ENCODE measurements around the gene APBA2. TPM values are rescaled to one million over a fixed set of nuclear protein-coding genes. Genes with fewer than 3 reads are reported as not detected.

The APBA2 gene
- total and polyA plus RNA-seq, 7 donors, result 0.46 to 10.7 (median 1.5) TPM

GRCh38 chr15:29078541-29078940 is 192.8 kb downstream of the APBA2 start:
- Histone ChIP-seq H3K27me3 (no peaks in the 10 kb centered on the region), H3K27ac (no peak overlapping the region), H3K4me3 (no peak overlapping the region), H3K36me3 (no peaks in the 10 kb centered on the region), H3K9me3 (no peaks in the 10 kb centered on the region), H3K4me1 (no peaks in the 10 kb centered on the region)
- intact Hi-C loops (cut with DNase I), result no loop called here
- WGBS, 2 donors, result 86 to 94% methylated on average over 10 of the region's 10 CpGs
- no peak for DNase-seq
- TF ChIP-seq, protein P1, sequence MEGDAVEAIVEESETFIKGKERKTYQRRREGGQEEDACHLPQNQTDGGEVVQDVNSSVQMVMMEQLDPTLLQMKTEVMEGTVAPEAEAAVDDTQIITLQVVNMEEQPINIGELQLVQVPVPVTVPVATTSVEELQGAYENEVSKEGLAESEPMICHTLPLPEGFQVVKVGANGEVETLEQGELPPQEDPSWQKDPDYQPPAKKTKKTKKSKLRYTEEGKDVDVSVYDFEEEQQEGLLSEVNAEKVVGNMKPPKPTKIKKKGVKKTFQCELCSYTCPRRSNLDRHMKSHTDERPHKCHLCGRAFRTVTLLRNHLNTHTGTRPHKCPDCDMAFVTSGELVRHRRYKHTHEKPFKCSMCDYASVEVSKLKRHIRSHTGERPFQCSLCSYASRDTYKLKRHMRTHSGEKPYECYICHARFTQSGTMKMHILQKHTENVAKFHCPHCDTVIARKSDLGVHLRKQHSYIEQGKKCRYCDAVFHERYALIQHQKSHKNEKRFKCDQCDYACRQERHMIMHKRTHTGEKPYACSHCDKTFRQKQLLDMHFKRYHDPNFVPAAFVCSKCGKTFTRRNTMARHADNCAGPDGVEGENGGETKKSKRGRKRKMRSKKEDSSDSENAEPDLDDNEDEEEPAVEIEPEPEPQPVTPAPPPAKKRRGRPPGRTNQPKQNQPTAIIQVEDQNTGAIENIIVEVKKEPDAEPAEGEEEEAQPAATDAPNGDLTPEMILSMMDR (IDR thresholded peaks at IDR 0.05), result no peak
- TF ChIP-seq EP300 (IDR thresholded peaks at IDR 0.05) (no peak), POLR2AphosphoS5 (IDR thresholded peaks at IDR 0.05) (no peak), POLR2A (IDR thresholded peaks at IDR 0.05) (no peak)

DNA sequence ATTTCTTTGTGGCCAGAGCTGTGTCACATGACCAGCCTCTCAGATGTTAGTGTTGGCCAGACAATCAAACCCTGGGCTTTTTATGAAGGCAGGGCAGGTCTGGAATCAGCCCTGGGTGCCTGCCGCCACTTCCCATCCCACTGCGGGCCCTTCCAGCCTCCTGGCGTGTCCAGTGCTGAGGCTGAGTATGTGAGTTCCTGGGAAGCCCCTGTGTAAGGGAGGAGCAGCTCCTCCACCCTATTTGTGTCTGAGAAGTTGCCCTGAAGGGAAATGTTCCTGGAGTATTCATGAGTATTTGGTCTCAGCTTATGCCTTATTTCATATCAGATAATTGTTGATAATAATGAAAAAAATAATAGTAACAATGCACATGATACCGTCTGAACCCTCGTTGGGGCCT is 193.7 kb downstream of the APBA2 start:
- no peak for DNase-seq
- no peaks in the 10 kb centered on the region for H3K36me3 ChIP-seq
- intact Hi-C loops (cut with DNase I), result no loop called here
- WGBS, 2 donors, result 86 to 92% methylated on average over 5 of the region's 5 CpGs
- H3K4me1 ChIP-seq, result no peaks in the 10 kb centered on the region
- peaks cover 0 to under 1% (median 0%) of the 10 kb centered on the region in 4 donors for H3K9me3 ChIP-seq
- TF ChIP-seq POLR2A (IDR thresholded peaks at IDR 0.05) (no peak), EP300 (IDR thresholded peaks at IDR 0.05) (no peak)
- no peak overlapping the region for H3K27ac ChIP-seq
- no peaks in the 10 kb centered on the region for H3K27me3 ChIP-seq
- no peak overlapping the region for H3K4me3 ChIP-seq

DNA sequence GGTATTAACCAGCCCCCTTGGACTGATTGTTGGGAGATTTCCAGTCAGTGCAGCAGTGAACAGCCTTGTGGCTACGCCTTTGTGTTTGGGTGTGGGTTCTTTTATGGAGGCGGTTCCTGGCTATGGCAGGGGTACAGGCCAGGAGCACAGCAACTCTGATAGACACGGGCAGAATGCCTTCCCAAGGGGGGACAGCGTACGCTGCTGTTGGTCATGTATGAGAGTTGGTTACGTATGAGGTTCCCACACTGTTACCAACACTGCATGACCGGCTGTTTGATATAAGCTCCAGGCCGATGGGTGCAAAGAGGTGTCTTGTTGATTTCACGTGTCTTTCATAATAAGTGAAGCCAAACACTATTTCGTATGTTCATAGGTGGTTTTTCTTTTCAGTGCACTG is 196.0 kb downstream of the APBA2 start:
- Histone ChIP-seq H3K4me1 (no peaks in the 10 kb centered on the region), H3K9me3 (peaks cover 0 to 1% (median 0%) of the 10 kb centered on the region in 4 donors), H3K27ac (no peak overlapping the region), H3K27me3 (no peaks in the 10 kb centered on the region), H3K36me3 (no peaks in the 10 kb centered on the region), H3K4me3 (no peak overlapping the region)
- 86 to 92% methylated on average over 10 of the region's 10 CpGs for WGBS, 2 donors
- TF ChIP-seq POLR2A (IDR thresholded peaks at IDR 0.05), result no peak
- DNase-seq, result no peak
- intact Hi-C loops (cut with DNase I), result no loop called here

GRCh38 chr15:29083161-29083560 is 197.4 kb downstream of the APBA2 start:
- no peak overlapping the region for H3K27ac ChIP-seq
- H3K4me3 ChIP-seq, result no peak overlapping the region
- WGBS, 2 donors, result 61 to 81% methylated on average over 4 of the region's 4 CpGs
- H3K36me3 ChIP-seq, result no peaks in the 10 kb centered on the region
- no peaks in the 10 kb centered on the region for H3K4me1 ChIP-seq
- DNase-seq, result no peak
- intact Hi-C loops (cut with DNase I), result no loop called here
- H3K27me3 ChIP-seq, result no peaks in the 10 kb centered on the region
- TF ChIP-seq EP300 (IDR thresholded peaks at IDR 0.05), result no peak
- TF ChIP-seq, protein P1 (IDR thresholded peaks at IDR 0.05), result no peak
- TF ChIP-seq POLR2A (IDR thresholded peaks at IDR 0.05), result no peak
- TF ChIP-seq POLR2AphosphoS5 (IDR thresholded peaks at IDR 0.05), result no peak
- peaks cover 0 to 1% (median 0%) of the 10 kb centered on the region in 4 donors for H3K9me3 ChIP-seq

DNA sequence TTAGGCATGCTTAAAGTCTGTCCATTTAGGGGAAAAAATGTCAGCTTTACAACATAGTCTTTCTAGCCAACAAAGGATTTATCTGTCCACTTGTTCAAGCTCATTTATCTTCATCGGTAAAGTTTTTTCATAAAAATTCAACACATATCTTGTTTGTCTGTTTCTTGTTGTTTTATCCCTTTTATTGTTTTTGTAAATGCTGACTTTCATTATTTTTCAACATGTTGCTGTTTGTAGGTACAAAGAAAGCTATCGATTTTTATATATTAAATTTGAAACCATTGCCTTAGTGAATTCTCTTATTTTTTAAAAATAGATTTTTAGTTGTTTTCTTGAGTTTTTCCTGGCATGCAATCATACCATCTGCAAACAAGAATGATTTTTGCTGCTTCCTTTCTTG is 198.1 kb downstream of the APBA2 start:
- H3K27ac ChIP-seq, result no peak overlapping the region
- H3K36me3 ChIP-seq, result no peaks in the 10 kb centered on the region
- H3K27me3 ChIP-seq, result no peaks in the 10 kb centered on the region
- H3K9me3 ChIP-seq, result peaks cover 0 to 1% (median 0%) of the 10 kb centered on the region in 4 donors
- TF ChIP-seq, protein P1 (IDR thresholded peaks at IDR 0.05), result no peak
- TF ChIP-seq POLR2A (IDR thresholded peaks at IDR 0.05) (no peak), POLR2AphosphoS5 (IDR thresholded peaks at IDR 0.05) (no peak), EP300 (IDR thresholded peaks at IDR 0.05) (no peak)
- no peaks in the 10 kb centered on the region for H3K4me1 ChIP-seq
- no peak overlapping the region for H3K4me3 ChIP-seq
- intact Hi-C loops (cut with DNase I), result no loop called here
- no peak for DNase-seq
- WGBS, 2 donors, result 87 to 89% methylated on average over 2 of the region's 2 CpGs

DNA sequence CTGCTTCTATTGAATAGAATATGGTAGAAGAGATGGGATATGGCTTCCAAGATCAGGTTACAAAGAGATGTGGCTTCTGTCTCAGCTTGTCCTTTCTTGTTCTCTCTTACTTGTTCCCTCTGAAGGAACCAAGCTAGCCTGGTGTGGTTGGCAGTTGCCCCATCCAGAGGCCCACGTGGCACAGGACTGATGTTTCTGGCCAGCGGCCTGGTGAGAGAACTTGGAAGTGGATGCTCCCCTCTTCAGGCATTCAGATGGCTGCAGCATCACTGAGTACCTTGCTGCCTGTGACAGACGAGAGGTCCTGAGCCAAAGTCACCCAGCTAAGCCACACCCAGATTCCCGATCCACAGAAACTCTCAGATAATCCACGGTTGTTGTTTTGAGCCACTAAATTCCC is 200.2 kb downstream of the APBA2 start:
- intact Hi-C loops (cut with DNase I), result no loop called here
- WGBS, 2 donors, result 56 to 80% methylated on average over 5 of the region's 5 CpGs
- TF ChIP-seq POLR2AphosphoS5 (IDR thresholded peaks at IDR 0.05) (no peak), EP300 (IDR thresholded peaks at IDR 0.05) (no peak), POLR2A (IDR thresholded peaks at IDR 0.05) (no peak)
- TF ChIP-seq, protein P1 (IDR thresholded peaks at IDR 0.05), result no peak
- no peak overlapping the region for H3K4me3 ChIP-seq
- H3K9me3 ChIP-seq, result peaks cover 0 to 1% (median 0%) of the 10 kb centered on the region in 4 donors
- H3K27ac ChIP-seq, result no peak overlapping the region
- H3K4me1 ChIP-seq, result no peaks in the 10 kb centered on the region
- DNase-seq, result peak; percentile 29
- H3K36me3 ChIP-seq, result no peaks in the 10 kb centered on the region
- H3K27me3 ChIP-seq, result peaks cover 0 to 10% (median 0%) of the 10 kb centered on the region in 3 donors

All from sigmoid colon (tissue), 7 donors.